K562 (cell line): Measurements from ENCODE around the gene TRAF3.

ENCODE experiments used
- FIP1L1 ChIP-seq: fragments of 200-400 bp; formaldehyde crosslinking; IDR thresholded peaks from 2 replicates; pipeline ENCODE4 v1.6.1; 2018; ENCODE audit warnings: mild to moderate bottlenecking, low read depth, low read length; ENCODE audit not compliant: poor library complexity, severe bottlenecking
- HNRNPLL ChIP-seq: fragments of 200-400 bp; formaldehyde crosslinking; IDR thresholded peaks from 2 replicates; pipeline ENCODE4 v1.6.1; 2017; ENCODE audit warnings: low read length, low read depth, mild to moderate bottlenecking; ENCODE audit not compliant: poor library complexity, severe bottlenecking
- JUN ChIP-seq, 2 experiments: sonication (generic) in 1 of 2; formaldehyde crosslinking in 1 of 2; IDR thresholded peaks; 2 replicates each; pipeline versions ENCODE4 v1.6.1 to v1.8.0; 2012 to 2022; ENCODE audit warnings: borderline replicate concordance in 2 of 2, mild to moderate bottlenecking in 2 of 2, improper control_type of control experiment in 1 of 2, low read depth in 1 of 2, low read length in 1 of 2, missing genetic modification reagents in 1 of 2
- NFYB ChIP-seq: IDR thresholded peaks from 2 replicates; pipeline ENCODE4 v1.6.1; 2011; ENCODE audit warnings: mild to moderate bottlenecking, moderate library complexity; ENCODE audit not compliant: insufficient read length; ENCODE audit errors: extremely low read depth
- ZNF23 ChIP-seq: fragments of 250-450 bp; sonication (Bioruptor Pico); IDR thresholded peaks from 2 replicates; pipeline ENCODE4 v1.4.0; 2020; ENCODE audit warnings: mild to moderate bottlenecking
- ZSCAN29 ChIP-seq: fragments of 450-650 bp; IDR thresholded peaks from 2 replicates; pipeline ENCODE4 v1.6.1; 2017
- TF ChIP-seq, protein P1 (sequence below): fragments of 450-650 bp; IDR thresholded peaks from 2 replicates; pipeline ENCODE4 v1.6.1; 2017; ENCODE audit warnings: mild to moderate bottlenecking, moderate library complexity

DNA sequence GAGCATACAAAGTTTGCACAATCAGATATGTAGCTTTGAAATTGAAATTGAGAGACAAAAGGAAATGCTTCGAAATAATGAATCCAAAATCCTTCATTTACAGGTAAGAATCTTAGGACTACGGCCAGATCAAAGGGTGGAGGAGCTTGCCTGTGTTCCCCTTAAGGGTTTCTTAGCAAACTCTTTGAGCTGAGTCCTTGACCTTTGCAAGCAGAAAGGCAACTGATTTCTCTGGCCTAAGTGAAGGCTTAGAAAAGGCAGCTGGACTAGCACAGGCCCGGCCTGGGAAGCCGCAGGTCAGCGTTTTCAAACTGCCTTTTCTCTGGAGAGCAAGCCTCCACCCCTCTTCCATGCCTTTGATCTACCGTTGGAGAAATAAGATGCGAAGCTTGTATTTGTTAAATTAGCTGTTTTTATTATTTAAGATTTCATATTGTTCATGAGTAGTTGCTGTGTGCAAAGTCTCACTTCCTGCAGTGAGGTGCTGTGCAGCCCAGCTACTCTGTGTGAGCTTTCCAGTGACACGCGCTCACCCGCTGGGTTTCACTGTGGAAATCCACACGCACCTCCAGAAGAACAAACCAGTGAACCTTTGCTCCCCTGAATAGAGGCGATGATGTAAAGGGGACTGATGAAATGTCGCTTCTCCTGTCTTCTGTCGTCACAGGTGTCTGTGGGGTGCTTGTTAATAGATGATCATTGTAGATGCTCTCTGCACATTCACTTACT, 120.2 kb downstream of the TRAF3 start:
- no peak for TF ChIP-seq JUN (IDR thresholded peaks at IDR 0.05; ENCODE audit: borderline replicate concordance, low read depth, low read length)
- no peak for TF ChIP-seq JUN (CRISPR knock-in tag; IDR thresholded peaks at IDR 0.05; ENCODE audit: borderline replicate concordance)
- TF ChIP-seq NFYB, result no peak
- TF ChIP-seq, protein P1, sequence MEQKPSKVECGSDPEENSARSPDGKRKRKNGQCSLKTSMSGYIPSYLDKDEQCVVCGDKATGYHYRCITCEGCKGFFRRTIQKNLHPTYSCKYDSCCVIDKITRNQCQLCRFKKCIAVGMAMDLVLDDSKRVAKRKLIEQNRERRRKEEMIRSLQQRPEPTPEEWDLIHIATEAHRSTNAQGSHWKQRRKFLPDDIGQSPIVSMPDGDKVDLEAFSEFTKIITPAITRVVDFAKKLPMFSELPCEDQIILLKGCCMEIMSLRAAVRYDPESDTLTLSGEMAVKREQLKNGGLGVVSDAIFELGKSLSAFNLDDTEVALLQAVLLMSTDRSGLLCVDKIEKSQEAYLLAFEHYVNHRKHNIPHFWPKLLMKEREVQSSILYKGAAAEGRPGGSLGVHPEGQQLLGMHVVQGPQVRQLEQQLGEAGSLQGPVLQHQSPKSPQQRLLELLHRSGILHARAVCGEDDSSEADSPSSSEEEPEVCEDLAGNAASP, result no peak
- no peak for TF ChIP-seq ZNF23
- TF ChIP-seq HNRNPLL, result no peak
- no peak for TF ChIP-seq FIP1L1
- TF ChIP-seq ZSCAN29, result no peak
